ENCODE results near the gene LMAN1L.

DNA sequence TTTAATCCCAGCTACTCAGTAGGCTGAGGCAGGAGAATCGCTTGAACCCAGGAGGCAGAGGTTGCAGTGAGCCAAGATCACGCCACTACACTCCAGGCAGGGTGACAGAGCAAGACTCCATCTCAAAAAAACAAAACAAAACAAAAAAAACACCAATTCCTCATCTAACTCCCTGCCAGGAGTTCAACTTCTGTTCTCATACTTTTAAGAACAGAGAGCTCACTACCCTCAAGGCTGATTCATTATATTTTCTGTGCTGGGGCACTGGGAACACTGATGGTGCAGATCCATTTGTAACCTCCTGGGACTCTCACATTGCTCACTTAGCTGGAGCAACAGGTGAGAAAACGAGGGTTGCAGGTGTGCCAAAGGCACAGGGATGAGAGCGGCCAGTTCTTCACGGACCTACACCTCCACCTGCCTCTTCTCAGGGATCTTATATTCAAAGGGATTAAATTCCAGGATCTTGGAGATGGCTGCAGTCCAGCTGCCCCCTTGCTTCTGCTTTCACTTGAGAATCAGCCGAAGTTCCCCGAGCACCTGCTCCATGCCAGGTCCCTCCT, 43.1 kb upstream of the LMAN1L start:
- TF ChIP-seq YY1 (IDR thresholded peaks at IDR 0.05; ENCODE audit: insufficient read depth, insufficient read length): no peak
- no peak for TF ChIP-seq ZNF274 (IDR thresholded peaks at IDR 0.05; ENCODE audit: low read depth, low read length)

Measured in NT2/D1 (cell line).